ENCODE results near the gene RBM17.

DNA sequence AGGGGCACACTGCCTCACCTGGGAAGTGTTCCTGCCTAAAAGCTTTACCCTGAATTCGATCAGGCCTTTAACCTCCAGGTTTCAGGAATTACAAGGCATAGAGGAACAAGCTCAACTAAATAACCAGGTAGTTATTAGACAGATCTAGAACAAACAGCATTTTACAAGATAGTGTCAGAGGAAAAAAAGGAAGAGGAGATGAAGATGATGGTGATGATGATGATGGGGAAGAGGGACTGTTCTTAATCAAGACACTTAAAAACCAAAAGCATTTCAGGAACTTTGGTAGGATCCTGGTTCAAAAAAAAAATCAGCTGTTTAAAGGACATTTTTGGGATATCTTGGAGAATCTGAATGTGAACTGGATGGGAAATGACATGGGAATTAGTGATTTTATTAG lies 11.5 kb downstream of the RBM17 start:
- TF ChIP-seq, protein P1, sequence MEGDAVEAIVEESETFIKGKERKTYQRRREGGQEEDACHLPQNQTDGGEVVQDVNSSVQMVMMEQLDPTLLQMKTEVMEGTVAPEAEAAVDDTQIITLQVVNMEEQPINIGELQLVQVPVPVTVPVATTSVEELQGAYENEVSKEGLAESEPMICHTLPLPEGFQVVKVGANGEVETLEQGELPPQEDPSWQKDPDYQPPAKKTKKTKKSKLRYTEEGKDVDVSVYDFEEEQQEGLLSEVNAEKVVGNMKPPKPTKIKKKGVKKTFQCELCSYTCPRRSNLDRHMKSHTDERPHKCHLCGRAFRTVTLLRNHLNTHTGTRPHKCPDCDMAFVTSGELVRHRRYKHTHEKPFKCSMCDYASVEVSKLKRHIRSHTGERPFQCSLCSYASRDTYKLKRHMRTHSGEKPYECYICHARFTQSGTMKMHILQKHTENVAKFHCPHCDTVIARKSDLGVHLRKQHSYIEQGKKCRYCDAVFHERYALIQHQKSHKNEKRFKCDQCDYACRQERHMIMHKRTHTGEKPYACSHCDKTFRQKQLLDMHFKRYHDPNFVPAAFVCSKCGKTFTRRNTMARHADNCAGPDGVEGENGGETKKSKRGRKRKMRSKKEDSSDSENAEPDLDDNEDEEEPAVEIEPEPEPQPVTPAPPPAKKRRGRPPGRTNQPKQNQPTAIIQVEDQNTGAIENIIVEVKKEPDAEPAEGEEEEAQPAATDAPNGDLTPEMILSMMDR (conservative IDR thresholded peaks at IDR 0.05; ENCODE audit: low read depth, low read length), result no peak
- TF ChIP-seq SMC3 (IDR thresholded peaks at IDR 0.05; ENCODE audit: low read depth, low read length), result no peak
- no peak for TF ChIP-seq FOS (IDR thresholded peaks at IDR 0.05; ENCODE audit: low read depth, low read length)

All from IMR-90 (cell line).